Erythroblast (primary cell): ENCODE results near the gene GNAI1.

ENCODE experiments used
- DNase-seq, 2 experiments: peaks; one replicate each; lab custom pipeline; 2025; lab: John Stamatoyannopoulos, UW
- GATA1 ChIP-seq: IDR thresholded peaks from 2 replicates; pipeline ENCODE4 v1.6.1; 2011; ENCODE audit warnings: low read depth, mild to moderate bottlenecking, control low read depth, low read length, moderate library complexity
- POLR2A ChIP-seq: IDR thresholded peaks from 2 replicates; pipeline ENCODE4 v1.6.1; 2011; ENCODE audit warnings: mild to moderate bottlenecking, low read length

Gene GNAI1

DNA sequence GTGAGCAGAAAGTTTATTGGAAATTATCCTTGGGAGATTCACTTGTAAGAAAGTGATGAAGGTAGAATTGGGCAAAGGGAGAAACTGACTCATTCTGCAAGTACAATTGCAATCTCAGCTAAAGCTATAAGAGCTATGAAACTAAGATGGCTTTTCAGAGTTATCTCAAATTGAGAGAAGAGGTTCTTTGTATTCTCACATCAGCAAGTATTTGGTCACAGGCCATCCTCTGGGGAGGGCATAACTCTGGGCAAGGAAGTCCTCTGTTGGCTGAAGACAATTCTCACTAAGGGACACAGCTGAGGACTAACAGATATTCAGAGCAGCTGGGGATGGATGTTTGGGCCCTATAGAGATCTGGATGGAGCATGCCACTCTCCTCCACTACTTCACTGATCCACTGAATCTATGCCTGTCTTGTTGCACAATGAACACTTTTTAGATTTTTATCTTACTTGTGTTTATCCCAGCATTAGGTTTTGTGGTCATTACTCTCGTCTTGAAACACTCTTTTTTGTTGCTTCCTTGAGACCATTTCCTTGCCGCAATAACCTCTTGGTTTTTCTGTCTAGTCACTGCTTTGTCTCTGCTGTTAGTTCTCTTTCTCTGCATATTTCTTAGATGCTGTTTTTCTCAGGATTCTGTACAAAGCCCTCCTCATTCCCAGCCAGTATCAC is 115.1 kb downstream of the GNAI1 start:
- no peak for DNase-seq

DNA sequence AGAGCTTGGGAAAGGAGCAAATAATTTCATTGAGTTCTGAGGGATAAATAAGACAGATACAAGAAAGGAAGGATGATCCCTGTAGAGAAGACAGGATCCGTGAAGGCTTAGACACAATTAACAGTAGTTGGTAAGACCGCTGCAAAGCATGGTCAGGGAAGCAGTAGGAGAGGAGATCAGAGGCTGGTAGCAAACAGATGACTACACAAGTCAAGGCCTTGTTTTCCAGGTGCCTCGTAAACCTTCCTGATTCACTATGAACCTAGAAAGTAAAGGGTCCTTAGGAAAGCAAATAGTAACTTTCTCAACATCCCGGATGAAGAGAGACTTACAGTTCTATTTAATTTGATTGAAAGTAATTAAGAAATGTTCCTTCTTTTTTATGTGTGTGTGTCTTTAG is 118.6 kb downstream of the GNAI1 start:
- TF ChIP-seq GATA1: no peak
- no peak for TF ChIP-seq POLR2A
- no peak for DNase-seq

More for the DNA sequence above, 115.1 kb downstream of the GNAI1 start:
- TF ChIP-seq GATA1 (no peak), POLR2A (no peak)

- TF ChIP-seq GATA1: no peak
- no peak for TF ChIP-seq POLR2A
- DNase-seq: no peak
Measured at GRCh38 chr7:80253653-80254052, 119.0 kb downstream of the GNAI1 start.

DNA sequence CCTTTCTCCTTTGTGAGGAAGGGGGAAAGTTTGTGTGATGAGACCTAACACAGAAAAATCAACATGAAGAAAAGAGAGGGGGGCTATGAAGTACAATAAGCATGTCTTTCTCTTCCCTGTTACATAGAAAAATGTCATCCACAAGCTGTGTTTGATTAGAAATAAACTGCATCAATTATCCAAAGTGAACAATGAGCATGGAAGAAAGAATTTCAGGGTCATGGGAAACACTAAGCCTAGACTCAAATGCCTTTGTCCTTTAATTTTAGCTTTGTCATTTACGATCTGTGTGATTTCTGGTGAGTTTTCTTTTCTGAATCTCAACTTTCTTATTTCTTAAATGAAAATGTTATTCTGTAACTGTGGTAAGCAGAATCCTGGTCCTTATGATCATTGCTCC is 121.0 kb downstream of the GNAI1 start:
- DNase-seq: no peak
- no peak for TF ChIP-seq POLR2A
- TF ChIP-seq GATA1: no peak

DNA sequence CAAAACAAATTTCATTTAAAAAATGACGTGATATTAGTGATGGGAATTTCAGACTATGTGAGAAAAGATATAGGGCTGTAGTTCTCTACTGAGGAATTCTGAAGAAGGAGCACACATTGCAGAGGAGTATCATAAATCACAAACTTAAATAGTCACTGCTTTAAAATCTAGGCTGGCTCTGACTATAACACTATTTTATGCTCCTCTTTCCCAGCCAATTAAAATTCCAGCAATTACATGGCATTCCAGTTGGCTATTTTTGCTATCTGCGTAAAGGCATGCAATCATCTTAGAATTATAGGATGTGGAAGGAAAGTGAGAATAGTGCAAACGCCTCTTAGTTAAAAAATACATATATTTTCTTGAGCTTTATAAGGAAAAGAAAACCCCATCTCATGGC is 123.1 kb downstream of the GNAI1 start:
- TF ChIP-seq POLR2A: no peak
- no peak for DNase-seq

- no peak for DNase-seq
- TF ChIP-seq POLR2A: no peak
- no peak for TF ChIP-seq GATA1
Measured at GRCh38 chr7:80260606-80261005, 126.0 kb downstream of the GNAI1 start.

- DNase-seq: no peak
Measured at GRCh38 chr7:80263333-80263732, 128.7 kb downstream of the GNAI1 start.

GRCh38 chr7:80263821-80264220 is 129.2 kb downstream of the GNAI1 start:
- DNase-seq: no peak
- TF ChIP-seq POLR2A: no peak
- TF ChIP-seq GATA1: no peak

More at GRCh38 chr7:80263333-80263732, 128.7 kb downstream of the GNAI1 start:
- TF ChIP-seq POLR2A (no peak), GATA1 (no peak)

- TF ChIP-seq GATA1: no peak
- no peak for TF ChIP-seq POLR2A
- DNase-seq: no peak
Measured at GRCh38 chr7:80264769-80265495, 130.3 kb downstream of the GNAI1 start.

DNA sequence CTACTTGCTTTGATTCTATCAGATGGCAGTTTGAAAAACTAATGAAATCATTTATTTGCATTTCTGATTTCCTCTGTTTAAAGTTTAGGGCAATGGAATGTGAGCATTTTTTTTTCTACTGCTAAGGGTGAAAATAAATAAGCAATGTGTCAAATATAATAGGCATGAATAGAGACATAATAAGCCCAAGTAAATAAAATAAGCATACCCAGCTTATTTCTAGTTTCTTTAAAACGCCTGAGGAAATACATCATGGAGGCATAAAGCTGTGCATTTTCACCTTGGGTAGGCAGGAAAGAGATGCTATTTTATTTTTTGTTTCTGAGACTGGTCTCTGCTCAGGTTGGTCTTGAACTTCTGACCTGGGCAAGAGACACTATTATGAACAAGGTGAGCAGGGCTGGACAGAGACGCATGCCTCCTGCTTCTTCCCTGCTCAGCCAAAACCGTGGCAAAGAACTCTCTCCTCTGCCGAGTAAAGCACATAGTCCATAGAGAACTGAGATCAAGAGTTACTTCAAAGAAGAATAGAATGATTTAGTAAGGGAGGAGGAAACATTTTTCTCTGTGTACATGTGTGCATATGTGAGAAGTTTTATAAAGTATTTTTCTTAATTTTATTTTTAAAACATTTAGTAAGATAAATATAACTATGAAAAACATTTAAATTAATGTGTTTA is 138.1 kb downstream of the GNAI1 start:
- no peak for DNase-seq
- TF ChIP-seq GATA1 (no peak), POLR2A (no peak)

GRCh38 chr7:80273327-80273726 is 138.7 kb downstream of the GNAI1 start:
- DNase-seq: no peak
- no peak for TF ChIP-seq POLR2A
- TF ChIP-seq GATA1: no peak

GRCh38 chr7:80275192-80275605 is 140.6 kb downstream of the GNAI1 start:
- TF ChIP-seq POLR2A (no peak), GATA1 (no peak)

More at GRCh38 chr7:80275192-80275605, 140.6 kb downstream of the GNAI1 start:
- no peak for DNase-seq
